Esophagus muscularis mucosa (tissue), 3 donors: Measurements from ENCODE around the gene LENEP.

Source experiments
- CTCF ChIP-seq, 3 experiments: fragments of 200-600 bp in 2 of 3; fragments of 450-650 bp in 1 of 3; sonication (generic) in 2 of 3; IDR thresholded peaks; one replicate each; pipeline ENCODE4 v1.5.1; 2017 to 2019; ENCODE audit warnings: antibody characterized with exemption in 3 of 3, mild to moderate bottlenecking in 2 of 3, moderate library complexity in 1 of 3
- POLR2A ChIP-seq: fragments of 450-650 bp; IDR thresholded peaks from one replicate; pipeline ENCODE4 v1.6.1; 2017; ENCODE audit warnings: antibody characterized with exemption, moderate library complexity, mild to moderate bottlenecking, low read depth

- TF ChIP-seq CTCF (IDR thresholded peaks at IDR 0.05), result no peak
- no peak for TF ChIP-seq POLR2A
These were observed 17.6 kb downstream of the LENEP start for GRCh38 chr1:155011004-155011416.
